HepG2 (cell line): ENCODE data around the gene TST. TPM values are rescaled to one million over a fixed set of nuclear protein-coding genes. Genes with fewer than 3 reads are reported as not detected.

ENCODE experiments used
- AGO2 ChIP-seq: fragments of 200-400 bp; formaldehyde crosslinking; optimal IDR thresholded peaks from 2 replicates; pipeline ENCODE3; 2017; ENCODE audit warnings: mild to moderate bottlenecking, low read depth, low read length, moderate library complexity
- CAMTA2 ChIP-seq: sonication (generic); formaldehyde crosslinking; IDR thresholded peaks from 2 replicates; pipeline ENCODE4 v1.4.0; 2020; ENCODE audit warnings: mild to moderate bottlenecking, missing genetic modification reagents, borderline replicate concordance
- DMAP1 ChIP-seq: IDR thresholded peaks from 2 replicates; pipeline ENCODE4 v1.6.1; 2016
- ELF1 ChIP-seq: sonication (generic); formaldehyde crosslinking; IDR thresholded peaks from 2 replicates; pipeline ENCODE4 v1.4.0; 2020; ENCODE audit warnings: missing genetic modification reagents
- HDAC1 ChIP-seq: sonication (generic); formaldehyde crosslinking; IDR thresholded peaks from 2 replicates; pipeline ENCODE4 v1.5.1; 2020; ENCODE audit warnings: mild to moderate bottlenecking, missing genetic modification reagents
- HOXD1 ChIP-seq: sonication (generic); formaldehyde crosslinking; IDR thresholded peaks from 2 replicates; pipeline ENCODE4 v1.5.0; 2020; ENCODE audit warnings: missing genetic modification reagents
- NR1H2 ChIP-seq: sonication (generic); formaldehyde crosslinking; IDR thresholded peaks from 2 replicates; pipeline ENCODE4 v1.8.1; 2022; ENCODE audit warnings: low read depth, missing genetic modification reagents, borderline replicate concordance
- NR2C2 ChIP-seq: sonication (generic); formaldehyde crosslinking; IDR thresholded peaks from 2 replicates; pipeline ENCODE4 v1.4.0; 2020; ENCODE audit warnings: missing genetic modification reagents, mild to moderate bottlenecking, moderate library complexity, borderline replicate concordance
- POLR2A ChIP-seq, 2 experiments: IDR thresholded peaks; 2 replicates each; pipeline ENCODE4 v1.6.1; 2011; ENCODE audit warnings: low read depth in 2 of 2, low read length in 2 of 2, mild to moderate bottlenecking in 1 of 2, moderate library complexity in 1 of 2; ENCODE audit not compliant: insufficient read depth in 1 of 2
- RBFOX2 ChIP-seq: fragments of 200-400 bp; formaldehyde crosslinking; IDR thresholded peaks from 2 replicates; pipeline ENCODE4 v1.6.1; 2017; ENCODE audit warnings: low read depth, mild to moderate bottlenecking, low read length
- SALL1 ChIP-seq: sonication (generic); formaldehyde crosslinking; IDR thresholded peaks from 2 replicates; pipeline ENCODE4 v1.8.0; 2022; ENCODE audit warnings: mild to moderate bottlenecking, missing genetic modification reagents
- SNRNP70 ChIP-seq: fragments of 200-400 bp; formaldehyde crosslinking; IDR thresholded peaks from 2 replicates; pipeline ENCODE4 v1.6.1; 2017; ENCODE audit warnings: mild to moderate bottlenecking, low read depth, low read length, moderate library complexity
- SRY ChIP-seq: sonication (generic); formaldehyde crosslinking; IDR thresholded peaks from 2 replicates; pipeline ENCODE4 v1.8.0; 2022; ENCODE audit warnings: mild to moderate bottlenecking, missing genetic modification reagents
- TAF1 ChIP-seq: sonication (generic); formaldehyde crosslinking; IDR thresholded peaks from 2 replicates; pipeline ENCODE4 v1.4.0; 2020; ENCODE audit warnings: missing genetic modification reagents
- ZFX ChIP-seq: sonication (generic); formaldehyde crosslinking; IDR thresholded peaks from 2 replicates; pipeline ENCODE4 v1.4.0; 2020; ENCODE audit warnings: mild to moderate bottlenecking, low read depth, missing genetic modification reagents, moderate library complexity
- ZMAT3 ChIP-seq: sonication (generic); formaldehyde crosslinking; conservative IDR thresholded peaks from 2 replicates; pipeline ENCODE4 v1.7.0; 2021; ENCODE audit warnings: missing genetic modification reagents
- ZNF230 ChIP-seq: sonication (generic); formaldehyde crosslinking; IDR thresholded peaks from 2 replicates; pipeline ENCODE4 v1.4.0; 2020; ENCODE audit warnings: mild to moderate bottlenecking, missing genetic modification reagents
- ZNF331 ChIP-seq: sonication (generic); formaldehyde crosslinking; IDR thresholded peaks from 2 replicates; pipeline ENCODE4 v1.4.0; 2020; ENCODE audit warnings: missing genetic modification reagents
- ZNF572 ChIP-seq: sonication (generic); formaldehyde crosslinking; IDR thresholded peaks from 2 replicates; pipeline ENCODE4 v1.5.1; 2020; ENCODE audit warnings: mild to moderate bottlenecking, missing genetic modification reagents
- ZNF710 ChIP-seq: sonication (generic); formaldehyde crosslinking; IDR thresholded peaks from 2 replicates; pipeline ENCODE4 v1.5.0; 2020; ENCODE audit warnings: mild to moderate bottlenecking, missing genetic modification reagents, borderline replicate concordance
- polyA plus RNA-seq, 8 experiments: library from polyadenylated mRNA; depleted of rRNA in 3 of 8; stranded (reverse) in 7 of 8; unstranded in 1 of 8; fragments of >200 nt; fragmentation: Illumina TruSeq in 4 of 8; extraction: Trizol in 4 of 8; gene quantifications; 2 replicates each; pipeline versions ENCODE4 v1.2.1 to v1.2.3, GENCODE V29; 2011 to 2016; ENCODE audit warnings: low read depth in 4 of 8, missing spikeins in 1 of 8, mixed read lengths in 1 of 8; ENCODE audit not compliant: insufficient read depth in 1 of 8
- total RNA-seq, 5 experiments: library from RNA; depleted of rRNA; stranded (reverse); fragments of >200 nt; fragmentation: Illumina TruSeq; extraction: Trizol; gene quantifications; 2 replicates each; pipeline ENCODE4 v1.2.3, GENCODE V29; 2016; ENCODE audit warnings: low read depth in 1 of 5
- TF ChIP-seq, protein P1 (sequence below): sonication (generic); formaldehyde crosslinking; IDR thresholded peaks from 2 replicates; pipeline ENCODE4 v1.8.1; 2023; ENCODE audit warnings: mild to moderate bottlenecking, missing genetic modification reagents
- TF ChIP-seq, protein P2 (sequence below): sonication (generic); formaldehyde crosslinking; IDR thresholded peaks from 2 replicates; pipeline ENCODE4 v1.4.0; 2020; ENCODE audit warnings: missing genetic modification reagents
- TF ChIP-seq, protein P3 (sequence below): sonication (generic); formaldehyde crosslinking; IDR thresholded peaks from 2 replicates; pipeline ENCODE4 v1.4.0; 2020; ENCODE audit warnings: missing genetic modification reagents

TST gene
- total and polyA plus RNA-seq, 2 of the 13 experiments (the other 11 are each of a cell fraction or from before 2014, with no cell fraction given): 44.6 to 63.6 TPM

- no peak for TF ChIP-seq NR1H2 (CRISPR knock-in tag)
- 0 out of 2 replicates have a peak, but pooled peaks have one; percentile 79 for TF ChIP-seq ZNF230
- TF ChIP-seq, protein P1, sequence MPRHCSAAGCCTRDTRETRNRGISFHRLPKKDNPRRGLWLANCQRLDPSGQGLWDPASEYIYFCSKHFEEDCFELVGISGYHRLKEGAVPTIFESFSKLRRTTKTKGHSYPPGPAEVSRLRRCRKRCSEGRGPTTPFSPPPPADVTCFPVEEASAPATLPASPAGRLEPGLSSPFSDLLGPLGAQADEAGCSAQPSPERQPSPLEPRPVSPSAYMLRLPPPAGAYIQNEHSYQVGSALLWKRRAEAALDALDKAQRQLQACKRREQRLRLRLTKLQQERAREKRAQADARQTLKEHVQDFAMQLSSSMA (CRISPR knock-in tag): peak; percentile 33; the same call in 1 of the 2 replicates
- TF ChIP-seq ZNF331 (CRISPR knock-in tag): peak; percentile 68; the same call in 1 of the 2 replicates
- TF ChIP-seq SALL1 (CRISPR knock-in tag): peak; percentile 77
- TF ChIP-seq DMAP1: peak; percentile 55; the same call in 1 of the 2 replicates
- TF ChIP-seq SRY: no peak
- no peak for TF ChIP-seq SNRNP70
- peak; percentile 52; the same call in 1 of the 2 replicates for TF ChIP-seq TAF1 (CRISPR knock-in tag)
- TF ChIP-seq ZNF572 (CRISPR knock-in tag): peak; percentile 58; the same call in 1 of the 2 replicates
- TF ChIP-seq ZFX (CRISPR knock-in tag): peak; percentile 64
- peak; percentile 41; the same call in 1 of the 2 replicates for TF ChIP-seq HOXD1 (CRISPR knock-in tag)
- peak; percentile 71 for TF ChIP-seq HDAC1 (CRISPR knock-in tag)
- no peak for TF ChIP-seq CAMTA2
- TF ChIP-seq ELF1 (CRISPR knock-in tag): peak; percentile 75
- TF ChIP-seq, protein P2, sequence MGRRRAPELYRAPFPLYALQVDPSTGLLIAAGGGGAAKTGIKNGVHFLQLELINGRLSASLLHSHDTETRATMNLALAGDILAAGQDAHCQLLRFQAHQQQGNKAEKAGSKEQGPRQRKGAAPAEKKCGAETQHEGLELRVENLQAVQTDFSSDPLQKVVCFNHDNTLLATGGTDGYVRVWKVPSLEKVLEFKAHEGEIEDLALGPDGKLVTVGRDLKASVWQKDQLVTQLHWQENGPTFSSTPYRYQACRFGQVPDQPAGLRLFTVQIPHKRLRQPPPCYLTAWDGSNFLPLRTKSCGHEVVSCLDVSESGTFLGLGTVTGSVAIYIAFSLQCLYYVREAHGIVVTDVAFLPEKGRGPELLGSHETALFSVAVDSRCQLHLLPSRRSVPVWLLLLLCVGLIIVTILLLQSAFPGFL (CRISPR knock-in tag): no peak
- TF ChIP-seq NR2C2 (CRISPR knock-in tag): peak; percentile 56
- peak; percentile 58 for TF ChIP-seq RBFOX2
- peak; percentile 37 for TF ChIP-seq ZNF710 (CRISPR knock-in tag)
- TF ChIP-seq, protein P3, sequence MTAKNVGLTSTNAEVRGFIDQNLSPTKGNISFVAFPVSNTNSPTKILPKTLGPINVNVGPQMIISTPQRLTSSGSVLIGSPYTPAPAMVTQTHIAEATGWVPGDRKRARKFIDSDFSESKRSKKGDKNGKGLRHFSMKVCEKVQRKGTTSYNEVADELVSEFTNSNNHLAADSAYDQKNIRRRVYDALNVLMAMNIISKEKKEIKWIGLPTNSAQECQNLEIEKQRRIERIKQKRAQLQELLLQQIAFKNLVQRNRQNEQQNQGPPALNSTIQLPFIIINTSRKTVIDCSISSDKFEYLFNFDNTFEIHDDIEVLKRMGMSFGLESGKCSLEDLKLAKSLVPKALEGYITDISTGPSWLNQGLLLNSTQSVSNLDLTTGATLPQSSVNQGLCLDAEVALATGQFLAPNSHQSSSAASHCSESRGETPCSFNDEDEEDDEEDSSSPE (CRISPR knock-in tag): peak; percentile 62
- no peak for TF ChIP-seq AGO2
- TF ChIP-seq ZMAT3 (CRISPR knock-in tag): 0 out of 2 replicates have a peak, but pooled peaks have one; percentile 41
- peak in 1 of 2 experiments; percentile 62; a peak in 2 of 4 replicates for TF ChIP-seq POLR2A (IDR thresholded peaks at IDR 0.05; ENCODE audit: insufficient read depth in 1 of 2, low read depth in 2 of 2, low read length in 2 of 2)
These were observed 24.7 kb upstream of the TST start (continued) for GRCh38 chr22:37043828-37044538.
